ENCODE measurements around the gene UTF1. TPM values are rescaled to one million over a fixed set of nuclear protein-coding genes. Genes with fewer than 3 reads are reported as not detected.

UTF1 gene
- total and polyA plus RNA-seq, 2 experiments from 2014 or later: 12.2 to 51.4 TPM

DNA sequence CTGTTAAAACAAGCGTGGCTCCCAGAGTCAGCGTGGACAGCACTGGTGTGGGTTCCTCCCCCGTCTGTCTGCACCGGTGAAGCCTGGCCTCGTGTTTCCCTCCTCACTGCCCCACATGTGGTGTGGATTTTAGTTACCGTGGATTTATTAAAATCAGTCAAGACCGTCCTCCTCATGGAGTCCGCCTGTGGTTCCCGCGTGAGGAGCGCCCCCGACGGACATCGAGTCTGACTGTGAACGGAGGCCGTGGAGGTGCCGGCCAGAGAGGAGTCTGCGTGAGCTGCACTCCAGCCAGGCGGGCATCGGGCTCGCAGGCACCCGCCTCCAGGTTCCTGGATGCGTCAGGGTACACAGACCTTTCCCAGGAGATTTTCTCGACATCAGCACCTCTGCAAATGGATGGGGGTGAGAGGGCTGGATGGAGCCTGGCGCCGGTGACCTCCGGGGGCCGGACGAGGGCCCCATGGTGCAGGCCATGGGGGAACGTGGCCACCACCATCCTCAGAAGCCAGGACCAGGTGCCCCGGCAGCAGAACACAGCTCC lies 26.3 kb upstream of the UTF1 start:
- Histone ChIP-seq H3K4me2 (no peak overlapping the region), H3F3A (replicated peaks; ENCODE audit: low read depth) (0 out of 2 replicates have a peak, but pooled peaks cover under 1% of the 10 kb centered on the region), H3K36me3 (ENCODE audit: insufficient read depth) (no peaks in the 10 kb centered on the region), H3K79me2 (replicated peaks; ENCODE audit: insufficient read depth) (no peaks in the 10 kb centered on the region), H3K4me3 (no peak overlapping the region), H4K20me1 (replicated peaks; ENCODE audit: insufficient read depth) (no peaks in the 10 kb centered on the region), H3K27me3 (ENCODE audit: insufficient read depth) (no peaks in the 10 kb centered on the region), H3K27ac (ENCODE audit: low read depth) (no peak overlapping the region), H2AFZ (no peak overlapping the region), H3K9me2 (ENCODE audit: insufficient read depth) (peaks cover 1% of the 10 kb centered on the region; the same call in 1 of the 2 replicates), H3K4me1 (ENCODE audit: insufficient read depth) (no peaks in the 10 kb centered on the region)
- Mint-ChIP-seq H3K27ac (no peak overlapping the region), H3K9me3 (no peaks in the 10 kb centered on the region), H3K4me3 (no peak overlapping the region), H3K36me3 (ENCODE audit: low read depth) (no peaks in the 10 kb centered on the region), H3K4me1 (no peaks in the 10 kb centered on the region), H3K27me3 (ENCODE audit: insufficient read depth, low read depth, poor library complexity) (peaks cover 2% of the 10 kb centered on the region)
- DNase-seq (ENCODE audit: low spot score): no peak
- no peak for TF ChIP-seq NANOG (IDR thresholded peaks at IDR 0.05; ENCODE audit: borderline replicate concordance)
- TF ChIP-seq, protein P1, sequence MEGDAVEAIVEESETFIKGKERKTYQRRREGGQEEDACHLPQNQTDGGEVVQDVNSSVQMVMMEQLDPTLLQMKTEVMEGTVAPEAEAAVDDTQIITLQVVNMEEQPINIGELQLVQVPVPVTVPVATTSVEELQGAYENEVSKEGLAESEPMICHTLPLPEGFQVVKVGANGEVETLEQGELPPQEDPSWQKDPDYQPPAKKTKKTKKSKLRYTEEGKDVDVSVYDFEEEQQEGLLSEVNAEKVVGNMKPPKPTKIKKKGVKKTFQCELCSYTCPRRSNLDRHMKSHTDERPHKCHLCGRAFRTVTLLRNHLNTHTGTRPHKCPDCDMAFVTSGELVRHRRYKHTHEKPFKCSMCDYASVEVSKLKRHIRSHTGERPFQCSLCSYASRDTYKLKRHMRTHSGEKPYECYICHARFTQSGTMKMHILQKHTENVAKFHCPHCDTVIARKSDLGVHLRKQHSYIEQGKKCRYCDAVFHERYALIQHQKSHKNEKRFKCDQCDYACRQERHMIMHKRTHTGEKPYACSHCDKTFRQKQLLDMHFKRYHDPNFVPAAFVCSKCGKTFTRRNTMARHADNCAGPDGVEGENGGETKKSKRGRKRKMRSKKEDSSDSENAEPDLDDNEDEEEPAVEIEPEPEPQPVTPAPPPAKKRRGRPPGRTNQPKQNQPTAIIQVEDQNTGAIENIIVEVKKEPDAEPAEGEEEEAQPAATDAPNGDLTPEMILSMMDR (conservative IDR thresholded peaks at IDR 0.05; ENCODE audit: low read depth in 2 of 2): 0 out of 4 replicates have a peak, but pooled peaks of 1 of the 2 experiments have one; percentile 8
- no peak for ATAC-seq

DNA sequence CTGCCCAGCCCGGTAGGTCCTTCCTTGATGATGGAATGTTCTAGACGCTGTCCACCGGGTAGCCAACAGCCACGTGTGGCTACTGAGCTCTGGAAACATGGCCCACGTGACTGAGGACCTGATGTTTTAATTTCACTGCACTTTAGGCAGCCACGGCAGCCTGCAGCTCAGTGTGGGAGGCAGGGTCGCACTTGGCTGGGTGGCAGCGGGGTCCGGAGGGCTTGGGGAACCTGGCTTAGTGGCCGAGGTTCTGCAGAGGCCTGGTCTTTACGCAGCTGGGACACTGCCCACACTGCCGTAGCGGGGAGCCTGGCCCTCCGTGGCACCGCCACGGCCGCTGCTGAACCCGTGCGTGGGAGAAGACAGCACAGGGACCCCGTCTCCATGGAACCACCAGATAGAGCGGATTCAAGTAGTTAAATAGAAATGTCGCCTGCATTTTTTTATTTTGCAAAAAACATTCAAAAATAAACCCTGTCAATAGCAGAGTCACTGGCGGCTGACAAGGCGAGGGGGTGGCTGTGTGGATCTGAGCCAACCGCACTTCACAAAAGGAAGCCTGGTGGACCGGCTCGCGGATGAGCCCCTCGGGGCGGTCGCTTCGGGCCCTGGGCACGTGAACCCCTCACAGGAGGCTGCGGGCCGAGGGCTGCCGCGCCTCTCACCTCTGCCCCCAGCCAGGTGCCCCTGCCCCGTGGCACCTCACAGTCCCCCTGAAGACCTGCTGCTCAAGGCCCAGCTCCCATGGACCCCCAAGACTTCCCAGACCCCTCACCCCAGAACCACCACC lies 25.6 kb upstream of the UTF1 start:
- H3K9me2 ChIP-seq (ENCODE audit: insufficient read depth): peaks cover 4% of the 10 kb centered on the region; the same call in 1 of the 2 replicates
- no peaks in the 10 kb centered on the region for H3K4me1 ChIP-seq (ENCODE audit: insufficient read depth)
- no peak overlapping the region for H2AFZ ChIP-seq
- H3K4me3 ChIP-seq: no peak overlapping the region
- Mint-ChIP-seq H3K36me3 (ENCODE audit: low read depth) (no peaks in the 10 kb centered on the region), H3K9me3 (no peaks in the 10 kb centered on the region), H3K4me3 (no peak overlapping the region), H3K27me3 (ENCODE audit: insufficient read depth, low read depth, poor library complexity) (peaks cover 2% of the 10 kb centered on the region), H3K27ac (no peak overlapping the region), H3K4me1 (no peaks in the 10 kb centered on the region)
- ATAC-seq (no peak), DNase-seq (ENCODE audit: low spot score) (no peak)
- H3K27me3 ChIP-seq (ENCODE audit: insufficient read depth): no peaks in the 10 kb centered on the region
- H3K36me3 ChIP-seq (ENCODE audit: insufficient read depth): no peaks in the 10 kb centered on the region
- no peak overlapping the region for H3K4me2 ChIP-seq
- 0 out of 2 replicates have a peak, but pooled peaks cover 3% of the 10 kb centered on the region for H3F3A ChIP-seq (replicated peaks; ENCODE audit: low read depth)
- no peak overlapping the region for H3K27ac ChIP-seq (ENCODE audit: low read depth)
- H3K79me2 ChIP-seq (replicated peaks; ENCODE audit: insufficient read depth): no peaks in the 10 kb centered on the region
- H4K20me1 ChIP-seq (replicated peaks; ENCODE audit: insufficient read depth): no peaks in the 10 kb centered on the region
- TF ChIP-seq JUNB (IDR thresholded peaks at IDR 0.05; ENCODE audit: unreplicated experiment) (no peak), POLR2AphosphoS5 (IDR thresholded peaks at IDR 0.05; ENCODE audit: low read depth) (no peak), NANOG (IDR thresholded peaks at IDR 0.05; ENCODE audit: borderline replicate concordance) (no peak), ZNF114 (CRISPR knock-in tag; IDR thresholded peaks at IDR 0.05) (no peak), EZH2phosphoT487 (IDR thresholded peaks at IDR 0.05; ENCODE audit: unreplicated experiment) (no peak)
- TF ChIP-seq, protein P1 (conservative IDR thresholded peaks at IDR 0.05; ENCODE audit: low read depth in 2 of 2): no peak
- TF ChIP-seq, protein P2, sequence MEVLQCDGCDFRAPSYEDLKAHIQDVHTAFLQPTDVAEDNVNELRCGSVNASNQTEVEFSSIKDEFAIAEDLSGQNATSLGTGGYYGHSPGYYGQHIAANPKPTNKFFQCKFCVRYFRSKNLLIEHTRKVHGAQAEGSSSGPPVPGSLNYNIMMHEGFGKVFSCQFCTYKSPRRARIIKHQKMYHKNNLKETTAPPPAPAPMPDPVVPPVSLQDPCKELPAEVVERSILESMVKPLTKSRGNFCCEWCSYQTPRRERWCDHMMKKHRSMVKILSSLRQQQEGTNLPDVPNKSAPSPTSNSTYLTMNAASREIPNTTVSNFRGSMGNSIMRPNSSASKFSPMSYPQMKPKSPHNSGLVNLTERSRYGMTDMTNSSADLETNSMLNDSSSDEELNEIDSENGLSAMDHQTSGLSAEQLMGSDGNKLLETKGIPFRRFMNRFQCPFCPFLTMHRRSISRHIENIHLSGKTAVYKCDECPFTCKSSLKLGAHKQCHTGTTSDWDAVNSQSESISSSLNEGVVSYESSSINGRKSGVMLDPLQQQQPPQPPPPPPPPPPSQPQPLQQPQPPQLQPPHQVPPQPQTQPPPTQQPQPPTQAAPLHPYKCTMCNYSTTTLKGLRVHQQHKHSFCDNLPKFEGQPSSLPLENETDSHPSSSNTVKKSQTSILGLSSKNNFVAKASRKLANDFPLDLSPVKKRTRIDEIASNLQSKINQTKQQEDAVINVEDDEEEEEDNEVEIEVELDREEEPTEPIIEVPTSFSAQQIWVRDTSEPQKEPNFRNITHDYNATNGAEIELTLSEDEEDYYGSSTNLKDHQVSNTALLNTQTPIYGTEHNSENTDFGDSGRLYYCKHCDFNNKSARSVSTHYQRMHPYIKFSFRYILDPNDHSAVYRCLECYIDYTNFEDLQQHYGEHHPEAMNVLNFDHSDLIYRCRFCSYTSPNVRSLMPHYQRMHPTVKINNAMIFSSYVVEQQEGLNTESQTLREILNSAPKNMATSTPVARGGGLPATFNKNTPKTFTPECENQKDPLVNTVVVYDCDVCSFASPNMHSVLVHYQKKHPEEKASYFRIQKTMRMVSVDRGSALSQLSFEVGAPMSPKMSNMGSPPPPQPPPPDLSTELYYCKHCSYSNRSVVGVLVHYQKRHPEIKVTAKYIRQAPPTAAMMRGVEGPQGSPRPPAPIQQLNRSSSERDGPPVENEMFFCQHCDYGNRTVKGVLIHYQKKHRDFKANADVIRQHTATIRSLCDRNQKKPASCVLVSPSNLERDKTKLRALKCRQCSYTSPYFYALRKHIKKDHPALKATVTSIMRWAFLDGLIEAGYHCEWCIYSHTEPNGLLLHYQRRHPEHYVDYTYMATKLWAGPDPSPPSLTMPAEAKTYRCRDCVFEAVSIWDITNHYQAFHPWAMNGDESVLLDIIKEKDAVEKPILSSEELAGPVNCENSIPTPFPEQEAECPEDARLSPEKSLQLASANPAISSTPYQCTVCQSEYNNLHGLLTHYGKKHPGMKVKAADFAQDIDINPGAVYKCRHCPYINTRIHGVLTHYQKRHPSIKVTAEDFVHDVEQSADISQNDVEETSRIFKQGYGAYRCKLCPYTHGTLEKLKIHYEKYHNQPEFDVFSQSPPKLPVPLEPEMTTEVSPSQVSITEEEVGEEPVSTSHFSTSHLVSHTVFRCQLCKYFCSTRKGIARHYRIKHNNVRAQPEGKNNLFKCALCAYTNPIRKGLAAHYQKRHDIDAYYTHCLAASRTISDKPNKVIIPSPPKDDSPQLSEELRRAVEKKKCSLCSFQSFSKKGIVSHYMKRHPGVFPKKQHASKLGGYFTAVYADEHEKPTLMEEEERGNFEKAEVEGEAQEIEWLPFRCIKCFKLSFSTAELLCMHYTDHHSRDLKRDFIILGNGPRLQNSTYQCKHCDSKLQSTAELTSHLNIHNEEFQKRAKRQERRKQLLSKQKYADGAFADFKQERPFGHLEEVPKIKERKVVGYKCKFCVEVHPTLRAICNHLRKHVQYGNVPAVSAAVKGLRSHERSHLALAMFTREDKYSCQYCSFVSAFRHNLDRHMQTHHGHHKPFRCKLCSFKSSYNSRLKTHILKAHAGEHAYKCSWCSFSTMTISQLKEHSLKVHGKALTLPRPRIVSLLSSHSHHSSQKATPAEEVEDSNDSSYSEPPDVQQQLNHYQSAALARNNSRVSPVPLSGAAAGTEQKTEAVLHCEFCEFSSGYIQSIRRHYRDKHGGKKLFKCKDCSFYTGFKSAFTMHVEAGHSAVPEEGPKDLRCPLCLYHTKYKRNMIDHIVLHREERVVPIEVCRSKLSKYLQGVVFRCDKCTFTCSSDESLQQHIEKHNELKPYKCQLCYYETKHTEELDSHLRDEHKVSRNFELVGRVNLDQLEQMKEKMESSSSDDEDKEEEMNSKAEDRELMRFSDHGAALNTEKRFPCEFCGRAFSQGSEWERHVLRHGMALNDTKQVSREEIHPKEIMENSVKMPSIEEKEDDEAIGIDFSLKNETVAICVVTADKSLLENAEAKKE (CRISPR knock-in tag; IDR thresholded peaks at IDR 0.05): no peak

Data from GM23338 (cell line).